Measurements from ENCODE around the gene C1QC. TPM values are rescaled to one million over a fixed set of nuclear protein-coding genes. Genes with fewer than 3 reads are reported as not detected.

C1QC gene
- total and polyA plus RNA-seq, 2 experiments from 2014 or later: not detected

DNA sequence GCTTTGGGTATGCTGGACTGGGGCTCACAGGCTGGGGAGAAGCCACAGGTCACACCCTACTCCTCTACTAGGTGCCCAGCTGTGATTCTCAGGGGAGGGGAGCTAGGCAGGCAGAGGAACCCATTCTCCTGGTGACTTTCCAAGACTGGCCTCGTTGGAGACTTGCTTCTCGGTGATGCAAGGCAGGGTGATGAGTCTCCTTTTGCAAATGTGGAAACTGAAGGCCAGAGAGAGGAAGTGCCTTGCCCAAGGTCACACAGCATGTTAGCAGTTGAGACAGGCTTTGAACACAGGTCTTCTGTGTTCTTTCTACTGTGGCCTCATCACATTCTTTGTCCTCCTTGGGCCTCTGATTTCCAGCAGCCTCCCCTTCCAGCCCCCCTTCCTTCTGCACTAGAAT, 27.5 kb upstream of the C1QC start:
- peaks cover 12% of the 10 kb centered on the region for H3K4me1 Mint-ChIP-seq
- DNase-seq (ENCODE audit: low spot score): no peak
- TF ChIP-seq JUNB (IDR thresholded peaks at IDR 0.05; ENCODE audit: unreplicated experiment) (no peak), STAT1 (IDR thresholded peaks at IDR 0.05; ENCODE audit: unreplicated experiment) (no peak)
- Histone ChIP-seq H3K4me2 (no peak overlapping the region), H3K27ac (ENCODE audit: low read depth) (no peak overlapping the region), H3K4me1 (ENCODE audit: insufficient read depth) (0 out of 2 replicates have a peak, but pooled peaks cover 6% of the 10 kb centered on the region), H3K9me2 (ENCODE audit: insufficient read depth) (no peaks in the 10 kb centered on the region), H3K79me2 (replicated peaks; ENCODE audit: insufficient read depth) (no peaks in the 10 kb centered on the region), H2AFZ (no peak overlapping the region), H3K27me3 (ENCODE audit: insufficient read depth) (no peaks in the 10 kb centered on the region), H3F3A (replicated peaks; ENCODE audit: low read depth) (no peaks in the 10 kb centered on the region), H3K36me3 (ENCODE audit: insufficient read depth) (no peaks in the 10 kb centered on the region), H4K20me1 (replicated peaks; ENCODE audit: insufficient read depth) (0 out of 2 replicates have a peak, but pooled peaks cover 3% of the 10 kb centered on the region), H3K4me3 (no peak overlapping the region)
- H3K27ac Mint-ChIP-seq: no peak overlapping the region
- no peak overlapping the region for H3K4me3 Mint-ChIP-seq
- no peaks in the 10 kb centered on the region for H3K9me3 Mint-ChIP-seq
- no peaks in the 10 kb centered on the region for H3K36me3 Mint-ChIP-seq (ENCODE audit: low read depth)
- H3K27me3 Mint-ChIP-seq (ENCODE audit: insufficient read depth, low read depth, poor library complexity): peaks cover 9% of the 10 kb centered on the region
- no peak for ATAC-seq

- peaks cover 9% of the 10 kb centered on the region for H3K27me3 Mint-ChIP-seq (ENCODE audit: insufficient read depth, low read depth, poor library complexity)
- H3K27ac ChIP-seq (ENCODE audit: low read depth): no peak overlapping the region
- no peak for ATAC-seq
- H3K36me3 ChIP-seq (ENCODE audit: insufficient read depth): no peaks in the 10 kb centered on the region
- H3K4me1 Mint-ChIP-seq: peaks cover 12% of the 10 kb centered on the region
- no peak overlapping the region for H3K4me3 Mint-ChIP-seq
- H3K9me2 ChIP-seq (ENCODE audit: insufficient read depth): no peaks in the 10 kb centered on the region
- no peak overlapping the region for H3K27ac Mint-ChIP-seq
- no peaks in the 10 kb centered on the region for H3K36me3 Mint-ChIP-seq (ENCODE audit: low read depth)
- H2AFZ ChIP-seq: no peak overlapping the region
- no peaks in the 10 kb centered on the region for H3K9me3 Mint-ChIP-seq
- no peaks in the 10 kb centered on the region for H4K20me1 ChIP-seq (replicated peaks; ENCODE audit: insufficient read depth)
- no peak for DNase-seq (ENCODE audit: low spot score)
- H3K79me2 ChIP-seq (replicated peaks; ENCODE audit: insufficient read depth): no peaks in the 10 kb centered on the region
- H3K4me2 ChIP-seq: no peak overlapping the region
- no peaks in the 10 kb centered on the region for H3K27me3 ChIP-seq (ENCODE audit: insufficient read depth)
- H3F3A ChIP-seq (replicated peaks; ENCODE audit: low read depth): no peaks in the 10 kb centered on the region
- TF ChIP-seq EZH2 (IDR thresholded peaks at IDR 0.05; ENCODE audit: low read depth, unreplicated experiment) (no peak), NANOG (IDR thresholded peaks at IDR 0.05; ENCODE audit: borderline replicate concordance) (no peak), CTCF (conservative IDR thresholded peaks at IDR 0.05; ENCODE audit: low read depth in 2 of 2) (no peak)
- 0 out of 2 replicates have a peak, but pooled peaks cover 6% of the 10 kb centered on the region for H3K4me1 ChIP-seq (ENCODE audit: insufficient read depth)
- H3K4me3 ChIP-seq: no peak overlapping the region
Observed at GRCh38 chr1:22616571-22616970, 26.9 kb upstream of the C1QC start.

DNA sequence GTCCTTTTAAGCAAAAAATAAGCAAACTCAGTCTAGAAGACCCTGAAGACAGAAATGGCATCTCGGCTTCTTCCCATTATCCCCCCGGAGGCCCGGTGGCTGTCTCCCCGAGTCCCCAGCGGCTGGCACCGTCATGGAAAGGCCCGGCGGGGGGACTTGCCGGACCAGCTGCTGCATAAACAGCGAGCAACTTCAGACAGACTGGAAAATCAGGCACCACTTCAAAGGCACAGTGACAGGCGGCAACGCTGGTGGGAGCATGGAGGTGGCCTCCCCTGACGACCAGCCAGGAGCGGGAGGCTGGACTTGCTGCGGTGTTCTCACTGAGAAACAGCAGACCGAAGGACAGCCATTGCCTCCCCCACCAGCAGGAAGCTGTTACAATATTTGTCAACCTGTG, 25.4 kb upstream of the C1QC start:
- no peak overlapping the region for H3K4me3 Mint-ChIP-seq
- Histone ChIP-seq H3K79me2 (replicated peaks; ENCODE audit: insufficient read depth) (no peaks in the 10 kb centered on the region), H4K20me1 (replicated peaks; ENCODE audit: insufficient read depth) (no peaks in the 10 kb centered on the region), H3K9me2 (ENCODE audit: insufficient read depth) (no peaks in the 10 kb centered on the region), H3K4me1 (ENCODE audit: insufficient read depth) (no peaks in the 10 kb centered on the region), H3K4me2 (no peak overlapping the region), H3K36me3 (ENCODE audit: insufficient read depth) (no peaks in the 10 kb centered on the region), H3K4me3 (no peak overlapping the region), H3K27ac (ENCODE audit: low read depth) (no peak overlapping the region), H3F3A (replicated peaks; ENCODE audit: low read depth) (no peaks in the 10 kb centered on the region), H3K27me3 (ENCODE audit: insufficient read depth) (no peaks in the 10 kb centered on the region), H2AFZ (no peak overlapping the region)
- H3K27ac Mint-ChIP-seq: no peak overlapping the region
- ATAC-seq: no peak
- H3K27me3 Mint-ChIP-seq (ENCODE audit: insufficient read depth, low read depth, poor library complexity): peaks cover 6% of the 10 kb centered on the region
- DNase-seq (ENCODE audit: low spot score): no peak
- H3K4me1 Mint-ChIP-seq: peaks cover 3% of the 10 kb centered on the region; the same call in 2 of the 3 replicates
- no peaks in the 10 kb centered on the region for H3K36me3 Mint-ChIP-seq (ENCODE audit: low read depth)
- no peaks in the 10 kb centered on the region for H3K9me3 Mint-ChIP-seq
- TF ChIP-seq ZNF331 (CRISPR knock-in tag; IDR thresholded peaks at IDR 0.05; ENCODE audit: low read depth) (no peak), CREB1 (CRISPR knock-in tag; IDR thresholded peaks at IDR 0.05; ENCODE audit: low read depth) (no peak), STAT1 (IDR thresholded peaks at IDR 0.05; ENCODE audit: unreplicated experiment) (no peak), ZNF462 (CRISPR knock-in tag; IDR thresholded peaks at IDR 0.05) (no peak)
- TF ChIP-seq, protein P1, sequence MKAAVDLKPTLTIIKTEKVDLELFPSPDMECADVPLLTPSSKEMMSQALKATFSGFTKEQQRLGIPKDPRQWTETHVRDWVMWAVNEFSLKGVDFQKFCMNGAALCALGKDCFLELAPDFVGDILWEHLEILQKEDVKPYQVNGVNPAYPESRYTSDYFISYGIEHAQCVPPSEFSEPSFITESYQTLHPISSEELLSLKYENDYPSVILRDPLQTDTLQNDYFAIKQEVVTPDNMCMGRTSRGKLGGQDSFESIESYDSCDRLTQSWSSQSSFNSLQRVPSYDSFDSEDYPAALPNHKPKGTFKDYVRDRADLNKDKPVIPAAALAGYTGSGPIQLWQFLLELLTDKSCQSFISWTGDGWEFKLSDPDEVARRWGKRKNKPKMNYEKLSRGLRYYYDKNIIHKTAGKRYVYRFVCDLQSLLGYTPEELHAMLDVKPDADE (IDR thresholded peaks at IDR 0.05): no peak
